Urinary bladder (tissue), 4 donors: ENCODE measurements around the gene CSMD2. TPM values are rescaled to one million over a fixed set of nuclear protein-coding genes. Genes with fewer than 3 reads are reported as not detected.

ENCODE experiments used
- DNase-seq: peaks from one replicate; pipeline ENCODE4 v3.0.0-alpha.2; 2015; ENCODE audit errors: extremely low spot score
- H3K27ac ChIP-seq: one replicate; pipeline ENCODE4 v1.5.1; 2013; ENCODE audit warnings: low read depth, mild to moderate bottlenecking, moderate library complexity
- H3K36me3 ChIP-seq: one replicate; pipeline ENCODE4 v1.6.1; 2013; ENCODE audit warnings: mild to moderate bottlenecking, moderate library complexity; ENCODE audit not compliant: insufficient read depth
- H3K4me1 ChIP-seq: one replicate; pipeline ENCODE4 v1.6.1; 2013; ENCODE audit warnings: mild to moderate bottlenecking, moderate library complexity; ENCODE audit not compliant: insufficient read depth
- H3K4me3 ChIP-seq: one replicate; pipeline ENCODE4 v1.5.1; 2013; ENCODE audit warnings: low read depth, low read length
- WGBS: extraction: QIAGEN DNeasy Blood & Tissue Kit; methylation state at CpG from one replicate; pipeline ENCODE4 v1.1.7; 2013; 5-methylcytosine and 5-hydroxymethylcytosine counted together
- polyA plus RNA-seq: library from polyadenylated mRNA; stranded (reverse); fragments of 200-250 nt; gene quantifications from one replicate; pipeline ENCODE4 v1.2.3, GENCODE V29; 2013
- total RNA-seq: library from RNA; depleted of rRNA; stranded (reverse); fragments of >200 nt; gene quantifications from one replicate; pipeline ENCODE4 v1.2.3, GENCODE V29; 2014
- donor health status: healthy with polysubstance abuse.
- donor health status: healthy.

Gene CSMD2
- total and polyA plus RNA-seq, 2 donors: 0.32 to 0.42 TPM

DNA sequence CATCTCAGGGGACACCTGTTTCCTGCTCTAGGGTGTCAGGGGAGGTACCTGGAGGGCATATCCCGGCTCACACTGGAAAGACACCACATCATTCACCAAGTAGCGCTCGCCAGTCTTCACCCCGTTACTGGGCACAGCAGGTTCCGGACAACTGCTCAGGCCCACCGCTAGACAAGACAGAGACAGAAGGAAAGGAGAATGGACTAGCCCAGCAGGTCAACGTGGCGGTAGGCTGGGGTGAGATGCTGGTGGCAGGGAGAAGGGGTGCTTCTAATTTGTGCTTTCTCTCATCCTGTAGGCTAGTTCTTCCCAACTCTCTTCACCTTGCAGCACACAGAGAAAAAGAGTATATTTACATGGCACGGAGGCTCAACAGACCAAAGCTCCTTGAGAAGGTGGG is 547.6 kb downstream of the CSMD2 start:
- 91% methylated on average over 9 of the region's 9 CpGs for WGBS
- Histone ChIP-seq H3K27ac (no peak overlapping the region), H3K4me1 (no peaks in the 10 kb centered on the region), H3K36me3 (no peaks in the 10 kb centered on the region), H3K4me3 (no peak overlapping the region)
- no peak for DNase-seq

DNA sequence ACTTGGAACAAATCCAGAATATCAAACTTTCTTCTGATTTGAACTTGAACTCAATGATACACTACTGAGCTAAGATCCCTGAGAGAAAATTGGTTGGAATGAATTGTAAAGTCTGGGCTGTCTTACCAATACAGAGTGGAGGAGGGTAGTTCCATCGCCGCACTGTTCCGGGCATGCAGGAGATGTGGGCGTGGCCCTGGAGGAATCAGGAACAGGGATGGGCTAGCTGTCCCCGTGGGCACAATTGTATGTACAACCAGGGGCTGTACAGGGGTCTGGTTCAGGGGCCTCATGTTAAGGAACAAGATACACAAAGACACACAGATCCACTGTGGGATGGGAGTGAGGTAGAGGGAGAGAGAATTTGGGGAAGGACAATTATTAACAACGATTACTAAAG is 548.2 kb downstream of the CSMD2 start:
- Histone ChIP-seq H3K27ac (no peak overlapping the region), H3K4me3 (no peak overlapping the region), H3K4me1 (no peaks in the 10 kb centered on the region), H3K36me3 (no peaks in the 10 kb centered on the region)
- 71% methylated on average over 6 of the region's 6 CpGs for WGBS
- DNase-seq: no peak

DNA sequence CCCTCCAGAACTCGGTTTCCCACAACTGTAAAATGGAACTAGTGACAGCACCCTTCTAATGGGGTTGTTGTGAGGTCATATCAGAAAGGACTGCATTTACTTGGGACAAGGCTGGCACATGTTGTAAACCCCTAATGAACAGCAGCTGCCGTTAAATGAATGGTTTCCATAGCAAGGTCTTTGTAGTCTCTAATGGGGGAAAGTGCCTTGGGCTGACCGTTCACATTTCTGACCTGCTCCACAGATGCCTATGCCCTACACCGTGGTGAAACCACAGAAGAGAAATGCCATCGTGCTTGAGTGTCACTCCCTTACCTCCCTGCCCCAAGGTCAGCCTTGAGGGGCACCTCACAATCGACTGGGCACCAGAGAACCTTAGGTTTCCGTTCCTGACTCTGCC is 549.5 kb downstream of the CSMD2 start:
- DNase-seq: no peak
- WGBS: 23% methylated on average over 7 of the region's 7 CpGs
- no peak overlapping the region for H3K4me3 ChIP-seq
- H3K4me1 ChIP-seq: no peaks in the 10 kb centered on the region
- no peaks in the 10 kb centered on the region for H3K36me3 ChIP-seq
- H3K27ac ChIP-seq: no peak overlapping the region

- Histone ChIP-seq H3K36me3 (no peaks in the 10 kb centered on the region), H3K27ac (no peak overlapping the region), H3K4me1 (no peaks in the 10 kb centered on the region), H3K4me3 (no peak overlapping the region)
- WGBS: 85% methylated on average over 14 of the region's 14 CpGs
- no peak for DNase-seq
Observed at GRCh38 chr1:33610864-33611455, 554.1 kb downstream of the CSMD2 start.

DNA sequence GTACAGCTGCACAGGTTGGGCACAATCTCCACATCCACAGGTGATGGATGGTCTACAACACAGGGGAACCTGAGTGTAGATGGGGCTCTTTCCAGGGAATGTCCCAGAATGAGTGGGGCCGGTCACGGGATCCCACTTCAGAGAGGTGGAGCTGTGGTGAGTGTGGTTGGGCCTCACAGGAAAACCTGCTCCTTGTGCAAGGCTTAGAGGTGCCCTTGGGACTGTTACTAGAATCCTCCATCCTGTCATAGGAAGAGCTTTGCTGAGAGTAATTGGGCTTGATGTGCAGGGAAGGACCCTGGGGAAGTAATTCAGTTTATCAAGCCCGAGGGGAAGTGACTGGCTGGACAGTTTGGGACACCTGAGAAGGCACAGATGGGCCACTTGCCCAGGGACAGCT is 554.6 kb downstream of the CSMD2 start:
- no peak for DNase-seq
- Histone ChIP-seq H3K4me3 (no peak overlapping the region), H3K27ac (no peak overlapping the region), H3K4me1 (no peaks in the 10 kb centered on the region), H3K36me3 (no peaks in the 10 kb centered on the region)
- 82% methylated on average over 3 of the region's 3 CpGs for WGBS

DNA sequence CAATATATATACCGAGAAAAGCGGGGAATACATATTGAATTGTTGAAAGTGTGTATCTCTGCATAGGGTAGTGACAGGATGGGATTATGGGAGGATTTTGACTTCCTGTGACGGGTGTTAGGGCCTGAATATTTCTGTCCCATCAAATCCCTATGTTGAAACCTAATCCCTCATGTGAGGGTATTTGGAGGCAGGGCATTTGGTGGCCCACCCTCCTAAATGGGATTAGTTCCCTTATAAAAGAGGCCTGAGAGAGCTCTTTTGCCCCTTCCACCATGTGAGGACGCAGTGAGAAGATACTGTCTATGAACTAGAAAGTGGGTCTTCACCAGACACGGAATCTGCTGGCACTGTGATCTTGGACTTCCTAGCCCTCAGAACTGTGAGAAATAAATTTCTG is 555.3 kb downstream of the CSMD2 start:
- H3K36me3 ChIP-seq: no peaks in the 10 kb centered on the region
- DNase-seq: no peak
- H3K4me1 ChIP-seq: no peaks in the 10 kb centered on the region
- H3K27ac ChIP-seq: no peak overlapping the region
- no peak overlapping the region for H3K4me3 ChIP-seq
- WGBS: 92% methylated on average over 5 of the region's 5 CpGs

GRCh38 chr1:33608825-33609400 is 556.1 kb downstream of the CSMD2 start:
- H3K36me3 ChIP-seq: no peaks in the 10 kb centered on the region
- no peaks in the 10 kb centered on the region for H3K4me1 ChIP-seq
- no peak for DNase-seq
- no peak overlapping the region for H3K27ac ChIP-seq
- H3K4me3 ChIP-seq: no peak overlapping the region
- WGBS: 94% methylated on average over 9 of the region's 9 CpGs

DNA sequence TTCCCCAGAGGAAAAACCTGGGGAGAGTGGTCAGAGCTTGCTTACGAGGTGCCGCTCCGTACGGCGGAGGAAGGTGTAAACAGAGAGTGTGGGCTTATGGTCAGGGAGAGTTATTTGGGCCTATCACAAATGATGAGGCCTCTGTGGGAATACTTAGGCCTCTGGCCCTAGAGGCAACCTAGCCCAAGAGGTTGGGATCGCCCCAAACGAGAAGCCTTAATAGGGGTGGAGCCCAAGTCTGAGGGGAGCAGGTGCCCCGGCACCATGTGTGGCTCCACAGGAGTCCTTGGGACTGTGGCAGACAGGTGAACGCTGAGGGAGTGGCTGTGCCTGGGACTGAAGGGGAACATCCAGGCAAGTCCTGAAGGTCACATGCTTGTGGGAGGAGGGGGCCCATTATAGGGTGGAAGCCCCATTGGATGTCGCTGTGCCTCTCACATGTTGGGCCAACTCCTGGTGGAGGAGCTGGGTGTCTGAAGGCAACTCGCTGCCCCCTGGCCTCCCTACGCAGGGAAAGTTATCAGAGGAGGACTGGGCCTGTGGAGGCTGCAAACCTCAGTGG is 557.5 kb downstream of the CSMD2 start:
- Histone ChIP-seq H3K27ac (no peak overlapping the region), H3K4me3 (no peak overlapping the region), H3K36me3 (no peaks in the 10 kb centered on the region), H3K4me1 (no peaks in the 10 kb centered on the region)
- 85% methylated on average over 12 of the region's 12 CpGs for WGBS
- no peak for DNase-seq

GRCh38 chr1:33606272-33606671 is 558.8 kb downstream of the CSMD2 start:
- no peak overlapping the region for H3K27ac ChIP-seq

DNA sequence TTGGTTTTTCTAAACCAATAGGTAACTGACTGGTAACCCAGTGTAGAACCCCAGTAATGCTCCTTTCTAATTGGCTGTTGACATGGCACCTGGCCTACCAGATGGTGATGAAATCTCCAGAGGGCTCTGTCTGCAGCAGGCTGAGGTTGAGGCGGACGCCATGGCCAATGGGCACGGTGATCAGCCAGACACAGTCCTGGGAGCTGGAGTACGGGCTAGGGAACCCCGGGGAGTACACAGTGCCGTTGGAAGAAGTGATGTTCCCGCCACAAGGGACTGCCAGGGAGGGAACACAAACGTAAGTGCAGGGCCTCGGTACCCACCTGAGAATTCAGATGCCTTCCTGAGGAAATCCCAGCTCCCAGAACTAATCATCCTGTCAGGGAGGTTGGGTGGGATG is 562.8 kb downstream of the CSMD2 start:
- Histone ChIP-seq H3K4me3 (no peak overlapping the region), H3K4me1 (no peaks in the 10 kb centered on the region), H3K36me3 (no peaks in the 10 kb centered on the region), H3K27ac (no peak overlapping the region)
- WGBS: 88% methylated on average over 9 of the region's 9 CpGs
- no peak for DNase-seq

More at GRCh38 chr1:33606272-33606671, 558.8 kb downstream of the CSMD2 start:
- no peak overlapping the region for H3K4me3 ChIP-seq
- H3K4me1 ChIP-seq: no peaks in the 10 kb centered on the region
- DNase-seq: no peak
- H3K36me3 ChIP-seq: no peaks in the 10 kb centered on the region
- 60% methylated on average over 9 of the region's 9 CpGs for WGBS

DNA sequence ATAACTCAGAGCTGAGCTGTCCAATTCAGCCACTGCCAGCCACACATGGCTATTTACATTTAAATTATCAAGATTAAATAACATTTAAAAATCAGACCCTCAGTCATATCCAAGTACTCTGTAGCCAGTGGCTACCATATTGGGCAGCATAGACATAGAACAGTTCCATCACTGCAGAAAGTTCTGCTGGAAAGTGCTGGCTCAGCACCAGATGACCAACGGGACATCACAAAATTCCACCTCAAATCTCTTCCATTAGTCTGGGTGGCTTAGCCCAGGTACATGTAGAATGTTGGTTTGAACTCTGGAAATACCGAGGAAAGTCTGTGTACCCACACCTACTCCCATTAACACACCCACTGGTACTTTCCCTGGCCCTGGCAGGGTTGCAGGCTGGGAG is 563.3 kb downstream of the CSMD2 start:
- no peak overlapping the region for H3K27ac ChIP-seq
- H3K4me3 ChIP-seq: no peak overlapping the region
- 90% methylated on average over 2 of the region's 2 CpGs for WGBS
- no peak for DNase-seq
- H3K4me1 ChIP-seq: no peaks in the 10 kb centered on the region
- H3K36me3 ChIP-seq: no peaks in the 10 kb centered on the region

- no peak overlapping the region for H3K4me3 ChIP-seq
- no peak overlapping the region for H3K27ac ChIP-seq
- DNase-seq: no peak
- H3K4me1 ChIP-seq: no peaks in the 10 kb centered on the region
- no peaks in the 10 kb centered on the region for H3K36me3 ChIP-seq
- WGBS: 80% methylated on average over 7 of the region's 7 CpGs
Observed at GRCh38 chr1:33599516-33600115, 565.4 kb downstream of the CSMD2 start.

- H3K27ac ChIP-seq: no peak overlapping the region
- no peak for DNase-seq
- WGBS: 94% methylated on average over 7 of the region's 7 CpGs
- no peak overlapping the region for H3K4me3 ChIP-seq
- no peaks in the 10 kb centered on the region for H3K4me1 ChIP-seq
- H3K36me3 ChIP-seq: no peaks in the 10 kb centered on the region
Observed at GRCh38 chr1:33588726-33589125, 576.3 kb downstream of the CSMD2 start.

GRCh38 chr1:33586795-33587194 is 578.2 kb downstream of the CSMD2 start:
- H3K4me3 ChIP-seq: no peak overlapping the region
- H3K36me3 ChIP-seq: no peaks in the 10 kb centered on the region
- 88% methylated on average over 5 of the region's 5 CpGs for WGBS
- H3K27ac ChIP-seq: no peak overlapping the region
- no peak for DNase-seq
- no peaks in the 10 kb centered on the region for H3K4me1 ChIP-seq
